RWPE1 (cell line): Measurements from ENCODE around the gene DCLK2.

Experiments used
- CTCF ChIA-PET: fragments of 350-600 bp; sonication (Branson Sonifier 250); formaldehyde crosslinking; extraction: SDS; loops from one replicate; lab custom pipeline; 2021; lab: Yijun Ruan, JAX
- POLR2A ChIA-PET: fragments of 400-600 bp; formaldehyde crosslinking; extraction: SDS; loops from one replicate; lab custom pipeline; 2020; ENCODE audit warnings: antibody characterized with exemption; ENCODE audit not compliant: low non-redundant PET; lab: Yijun Ruan, JAX
- DNase-seq: peaks from one replicate; pipeline ENCODE4 v3.0.0; 2012; ENCODE audit warnings: low spot score
- H3K27ac ChIP-seq: fragments of 450-650 bp; 2 replicates; pipeline ENCODE4 v1.5.1; 2017
- TF ChIP-seq, protein P1 (sequence below): fragments of 450-650 bp; conservative IDR thresholded peaks from 2 replicates; pipeline ENCODE4 v1.5.1; 2017; ENCODE audit warnings: low read depth, mild to moderate bottlenecking

The DCLK2 gene

DNA sequence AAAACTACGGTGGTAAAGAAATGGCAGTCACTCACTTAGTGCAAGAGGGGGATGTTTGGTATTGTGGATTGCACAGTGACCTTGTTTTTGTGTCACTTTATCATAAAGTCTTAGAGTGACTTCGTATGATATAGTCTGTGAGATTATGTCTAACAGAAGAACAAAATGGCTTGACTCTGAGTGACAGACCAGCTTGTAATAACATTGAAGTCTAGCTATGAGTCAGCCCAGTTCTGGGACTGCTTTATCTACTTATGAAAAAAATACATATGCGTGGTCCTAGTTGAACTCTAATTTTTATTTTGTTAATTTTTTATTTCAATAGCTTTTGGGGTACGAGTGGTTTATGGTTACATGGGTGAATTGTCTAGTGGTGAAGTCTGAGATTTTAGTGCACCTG is 20.0 kb downstream of the DCLK2 start:
- DNase-seq: no peak
- no peak overlapping the region for H3K27ac ChIP-seq
- POLR2A ChIA-PET: interaction anchor here (0.6 kb wide), 1 partner anchor 21 kb away, joined by 7 read pairs; no protein-coding TSS in a partner anchor
- TF ChIP-seq, protein P1, sequence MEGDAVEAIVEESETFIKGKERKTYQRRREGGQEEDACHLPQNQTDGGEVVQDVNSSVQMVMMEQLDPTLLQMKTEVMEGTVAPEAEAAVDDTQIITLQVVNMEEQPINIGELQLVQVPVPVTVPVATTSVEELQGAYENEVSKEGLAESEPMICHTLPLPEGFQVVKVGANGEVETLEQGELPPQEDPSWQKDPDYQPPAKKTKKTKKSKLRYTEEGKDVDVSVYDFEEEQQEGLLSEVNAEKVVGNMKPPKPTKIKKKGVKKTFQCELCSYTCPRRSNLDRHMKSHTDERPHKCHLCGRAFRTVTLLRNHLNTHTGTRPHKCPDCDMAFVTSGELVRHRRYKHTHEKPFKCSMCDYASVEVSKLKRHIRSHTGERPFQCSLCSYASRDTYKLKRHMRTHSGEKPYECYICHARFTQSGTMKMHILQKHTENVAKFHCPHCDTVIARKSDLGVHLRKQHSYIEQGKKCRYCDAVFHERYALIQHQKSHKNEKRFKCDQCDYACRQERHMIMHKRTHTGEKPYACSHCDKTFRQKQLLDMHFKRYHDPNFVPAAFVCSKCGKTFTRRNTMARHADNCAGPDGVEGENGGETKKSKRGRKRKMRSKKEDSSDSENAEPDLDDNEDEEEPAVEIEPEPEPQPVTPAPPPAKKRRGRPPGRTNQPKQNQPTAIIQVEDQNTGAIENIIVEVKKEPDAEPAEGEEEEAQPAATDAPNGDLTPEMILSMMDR: no peak
- CTCF ChIA-PET: no interaction called here

DNA sequence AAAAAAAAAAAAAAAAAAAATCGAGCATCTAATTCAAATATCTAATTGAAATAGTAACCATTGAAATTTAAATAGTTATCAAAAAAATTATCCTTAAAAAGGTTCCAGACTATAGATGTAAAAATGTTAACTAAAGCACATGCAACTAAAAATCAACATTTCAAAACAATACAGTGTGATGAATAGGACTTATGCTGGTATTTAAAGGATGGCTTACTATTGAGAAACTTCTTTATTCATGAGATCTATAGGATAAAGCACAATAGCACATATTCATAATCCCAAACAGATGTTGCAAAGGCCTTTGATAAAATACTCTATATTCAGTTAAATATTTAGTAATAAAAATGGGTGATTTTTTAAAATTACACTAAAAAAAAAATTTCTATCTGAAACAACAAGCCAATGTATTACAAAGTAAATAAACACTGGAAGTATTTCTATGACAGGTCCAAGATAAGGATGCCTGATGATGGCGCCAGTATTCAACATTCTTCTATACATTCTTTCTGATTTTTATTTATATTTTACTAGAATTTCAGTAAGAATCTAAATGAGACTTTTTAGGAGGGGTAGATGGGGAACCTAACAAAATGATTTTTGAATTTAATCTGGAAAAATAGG is 26.3 kb downstream of the DCLK2 start:
- DNase-seq: no peak
- TF ChIP-seq, protein P1: no peak
- ChIA-PET CTCF (no interaction called here), POLR2A (no interaction called here)
- no peak overlapping the region for H3K27ac ChIP-seq

DNA sequence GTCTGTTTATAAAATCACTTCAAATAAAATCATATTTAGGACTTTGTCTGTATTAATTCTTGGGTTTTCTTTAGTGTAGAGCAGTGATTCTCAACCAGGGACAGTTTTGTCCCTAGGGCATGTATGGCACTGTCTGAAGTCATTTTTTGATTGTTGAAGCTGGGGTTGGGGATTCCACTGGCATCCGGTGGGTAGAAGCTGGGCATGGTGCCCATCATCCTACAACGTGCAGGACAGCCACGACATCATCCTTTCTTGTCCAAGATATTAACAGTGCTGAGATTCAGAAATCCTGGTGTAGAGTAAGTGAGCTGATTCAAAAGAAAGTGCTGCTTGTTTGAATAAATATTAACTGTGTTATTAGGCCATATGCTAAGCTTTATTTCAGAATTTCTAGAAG is 28.6 kb downstream of the DCLK2 start:
- no peak overlapping the region for H3K27ac ChIP-seq
- POLR2A ChIA-PET: no interaction called here
- TF ChIP-seq, protein P1: no peak
- no peak for DNase-seq
- CTCF ChIA-PET: interaction anchor here (0.6 kb wide), 1 partner anchor 28 kb away, joined by 3 read pairs; no protein-coding TSS in a partner anchor

DNA sequence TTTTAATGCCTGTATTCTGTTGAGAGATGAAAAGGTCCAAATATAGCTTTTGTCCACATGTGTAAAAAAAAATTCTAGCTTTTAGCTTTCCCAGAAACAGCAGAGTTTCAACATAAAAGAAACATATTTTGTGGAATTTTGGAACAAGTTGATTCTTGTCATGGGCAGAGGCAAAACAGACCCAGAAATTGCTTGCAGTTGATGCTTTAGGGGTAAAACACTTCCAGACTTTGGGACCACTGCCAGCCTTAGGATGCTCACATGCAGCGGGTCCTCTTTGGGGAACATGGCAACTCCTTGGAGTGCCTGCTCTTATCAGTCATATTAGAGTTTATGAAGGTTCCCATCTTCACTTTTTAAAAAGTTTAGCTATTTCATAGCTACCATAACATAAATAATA is 30.4 kb downstream of the DCLK2 start:
- ChIA-PET CTCF (interaction anchor here (0.9 kb wide), 1 partner anchor 62 kb away, joined by 4 read pairs; no protein-coding TSS in a partner anchor), POLR2A (no interaction called here)
- DNase-seq: no peak
- TF ChIP-seq, protein P1: no peak
- H3K27ac ChIP-seq: no peak overlapping the region

DNA sequence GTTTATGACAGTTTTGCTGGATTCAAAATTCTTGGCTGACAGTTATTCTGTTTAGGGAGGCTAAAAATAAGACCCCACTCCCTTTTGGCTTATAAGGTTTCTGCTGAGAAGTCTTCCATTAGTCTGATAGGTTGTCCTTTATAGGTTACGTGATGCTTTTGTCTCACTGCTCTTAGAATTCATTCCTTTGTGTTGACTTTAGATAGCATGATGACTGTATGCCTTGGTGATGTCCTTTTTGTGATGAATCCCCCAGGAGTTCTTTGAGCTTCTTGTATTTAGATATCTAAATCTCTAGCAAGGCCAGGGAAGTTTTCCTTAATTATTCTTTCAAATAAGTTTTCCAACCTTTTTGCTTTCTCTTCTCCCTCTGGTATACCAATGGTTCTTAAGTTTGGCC is 36.4 kb downstream of the DCLK2 start:
- TF ChIP-seq, protein P1: no peak
- POLR2A ChIA-PET: no interaction called here
- CTCF ChIA-PET: no interaction called here
- no peak overlapping the region for H3K27ac ChIP-seq
- no peak for DNase-seq

DNA sequence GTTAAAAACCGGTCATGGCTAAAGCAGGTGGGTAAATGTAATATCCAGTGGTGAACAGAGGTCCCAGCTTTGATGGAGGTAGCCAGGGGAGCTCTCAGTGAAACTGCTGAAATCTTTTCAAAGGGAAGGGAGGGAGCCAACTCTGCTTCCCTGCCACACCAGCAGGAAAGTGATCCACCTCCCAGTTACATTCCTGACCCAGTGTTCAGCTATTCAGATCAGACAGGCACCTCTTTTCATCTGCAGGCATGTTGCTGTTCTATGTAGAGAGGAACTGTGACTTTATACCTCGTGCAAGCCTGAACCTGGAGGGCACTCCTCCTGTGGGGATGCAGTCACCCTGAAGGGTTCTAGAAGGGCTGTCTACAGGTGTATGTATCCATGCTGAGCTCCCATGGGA is 37.6 kb downstream of the DCLK2 start:
- TF ChIP-seq, protein P1: no peak
- no peak overlapping the region for H3K27ac ChIP-seq
- POLR2A ChIA-PET: no interaction called here
- no peak for DNase-seq
- CTCF ChIA-PET: no interaction called here
